ENCODE results near the gene SCGN.
"Not testable (repeated sequence)": the region's sequence is repeated elsewhere in the genome, so short reads cannot be mapped to it uniquely, and the experiment has no call there.

Gene SCGN

DNA sequence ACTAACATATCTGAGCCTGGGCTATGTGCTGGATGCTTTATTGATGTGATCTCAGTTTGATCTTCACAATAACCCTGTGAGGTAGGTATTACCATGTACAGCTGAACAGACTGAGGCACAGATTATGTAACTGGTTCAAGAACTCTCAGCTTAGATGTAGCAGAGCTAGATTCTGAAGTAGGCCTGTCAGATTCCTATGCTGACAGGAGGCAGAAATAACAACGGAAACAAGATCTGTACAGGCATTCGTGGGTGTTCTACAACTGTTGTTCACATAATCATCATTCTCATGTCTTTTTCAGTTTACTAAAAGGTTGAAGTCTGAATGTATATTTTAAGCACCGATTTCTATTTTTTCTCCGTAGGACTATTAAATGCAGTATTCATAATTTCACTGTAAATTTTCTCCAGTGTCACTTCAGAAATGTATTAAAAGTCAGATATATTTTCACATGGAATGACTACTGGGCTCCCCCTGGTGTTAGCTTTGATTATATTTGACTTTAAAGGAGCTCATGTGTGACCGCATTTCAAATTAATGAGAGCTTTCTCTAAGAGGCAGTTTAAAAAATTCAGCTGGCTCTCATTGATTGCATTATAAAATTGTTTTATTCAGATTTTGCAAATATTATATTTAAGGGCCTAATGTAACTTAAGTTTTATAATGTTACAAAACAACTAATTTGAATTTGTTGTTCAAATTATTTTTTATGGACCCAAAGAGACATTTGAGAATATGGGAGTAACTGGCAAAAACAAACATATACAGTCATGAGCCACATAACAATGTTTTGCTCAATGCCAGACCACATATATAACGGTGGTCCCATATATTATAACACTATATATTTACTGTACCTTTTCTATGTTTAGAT lies 66.1 kb downstream of the SCGN start:
- H3K4me3 Mint-ChIP-seq, result no peak overlapping the region
- DNase-seq, result no peak
- ATAC-seq, result no peak
- no peaks in the 10 kb centered on the region for H3K9me3 Mint-ChIP-seq
- no peak overlapping the region for H3K27ac Mint-ChIP-seq
- peaks cover 7% of the 10 kb centered on the region for H3K27me3 Mint-ChIP-seq
- no peaks in the 10 kb centered on the region for H3K4me1 Mint-ChIP-seq

DNA sequence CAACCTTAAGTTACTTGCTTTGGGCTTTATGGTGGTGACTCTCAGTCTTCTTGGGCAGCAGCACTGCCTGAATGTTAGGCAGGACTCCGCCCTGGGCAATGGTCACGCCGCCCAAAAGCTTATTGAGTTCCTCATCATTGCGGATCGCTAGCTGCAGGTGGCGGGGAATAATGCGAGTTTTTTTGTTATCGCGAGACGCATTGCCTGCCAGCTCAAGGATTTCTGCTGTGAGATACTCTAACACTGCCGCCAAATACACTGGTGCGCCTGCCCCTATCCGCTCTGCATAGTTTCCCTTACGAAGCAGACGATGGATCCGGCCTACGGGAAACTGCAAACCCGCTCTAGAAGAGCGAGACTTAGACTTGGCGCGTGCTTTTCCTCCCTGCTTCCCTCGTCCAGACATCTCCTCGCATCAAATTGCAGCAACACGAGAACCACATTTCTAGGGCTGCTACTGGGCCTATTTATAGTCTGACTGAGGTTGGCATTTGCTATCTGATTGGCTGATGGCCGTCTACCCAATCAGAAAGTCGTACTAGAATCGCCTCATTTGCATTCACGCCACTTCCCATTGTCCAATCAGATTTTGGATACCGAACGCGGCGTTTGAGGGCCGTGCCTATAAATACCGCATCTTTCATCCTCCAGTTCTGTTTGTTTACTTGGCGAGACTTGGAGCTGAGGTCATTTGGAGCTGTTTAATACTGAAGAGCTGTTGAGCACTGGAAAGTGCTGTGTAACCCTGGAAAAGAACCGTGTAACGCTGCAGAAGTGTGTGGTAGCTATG lies 74.3 kb downstream of the SCGN start:
- DNase-seq (no peak), ATAC-seq (no peak)
- Mint-ChIP-seq H3K27ac (no peak overlapping the region), H3K4me1 (no peaks in the 10 kb centered on the region), H3K27me3 (peaks cover 15% of the 10 kb centered on the region), H3K4me3 (no peak overlapping the region), H3K9me3 (no peaks in the 10 kb centered on the region)

DNA sequence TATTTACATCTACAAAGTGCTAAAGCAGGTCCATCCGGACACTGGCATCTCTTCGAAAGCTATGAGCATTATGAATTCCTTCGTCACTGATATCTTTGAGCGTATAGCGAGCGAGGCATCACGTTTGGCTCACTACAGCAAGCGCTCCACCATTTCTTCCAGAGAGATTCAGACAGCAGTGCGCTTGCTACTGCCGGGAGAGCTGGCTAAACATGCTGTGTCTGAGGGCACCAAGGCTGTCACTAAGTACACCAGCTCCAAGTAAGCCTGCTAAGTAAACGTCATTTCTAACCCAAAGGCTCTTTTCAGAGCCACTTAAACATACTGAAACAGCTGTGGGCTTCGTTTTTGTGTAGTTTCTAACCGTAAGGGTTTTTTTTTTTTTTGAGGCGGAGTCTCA lies 75.0 kb downstream of the SCGN start:
- H3K4me1 Mint-ChIP-seq, result no peaks in the 10 kb centered on the region
- peaks cover 21% of the 10 kb centered on the region for H3K27me3 Mint-ChIP-seq
- no peak for ATAC-seq
- no peak overlapping the region for H3K27ac Mint-ChIP-seq
- H3K9me3 Mint-ChIP-seq, result no peaks in the 10 kb centered on the region
- DNase-seq, result no peak
- H3K4me3 Mint-ChIP-seq, result no peak overlapping the region

- ATAC-seq (no peak), DNase-seq (no peak)
- Mint-ChIP-seq H3K27me3 (peaks cover 49% of the 10 kb centered on the region), H3K9me3 (no peaks in the 10 kb centered on the region), H3K4me1 (no peaks in the 10 kb centered on the region), H3K4me3 (no peak overlapping the region), H3K27ac (no peak overlapping the region)
Observed at GRCh38 chr6:25730907-25731306, 78.9 kb downstream of the SCGN start.

- Mint-ChIP-seq H3K4me1 (no peaks in the 10 kb centered on the region), H3K9me3 (no peaks in the 10 kb centered on the region), H3K27me3 (peaks cover 57% of the 10 kb centered on the region), H3K27ac (no peak overlapping the region), H3K4me3 (no peak overlapping the region)
- DNase-seq (no peak), ATAC-seq (no peak)
Observed at GRCh38 chr6:25731721-25732120, 79.7 kb downstream of the SCGN start.

GRCh38 chr6:25732468-25733198 lies 80.6 kb downstream of the SCGN start:
- no peaks in the 10 kb centered on the region for H3K4me1 Mint-ChIP-seq
- no peak overlapping the region for H3K4me3 Mint-ChIP-seq
- no peaks in the 10 kb centered on the region for H3K9me3 Mint-ChIP-seq
- ATAC-seq (no peak), DNase-seq (no peak)
- peaks cover 57% of the 10 kb centered on the region for H3K27me3 Mint-ChIP-seq
- no peak overlapping the region for H3K27ac Mint-ChIP-seq

GRCh38 chr6:25735261-25735660 lies 83.2 kb downstream of the SCGN start:
- no peak overlapping the region for H3K4me3 Mint-ChIP-seq
- no peaks in the 10 kb centered on the region for H3K4me1 Mint-ChIP-seq
- ATAC-seq (no peak), DNase-seq (no peak)
- no peaks in the 10 kb centered on the region for H3K9me3 Mint-ChIP-seq
- peaks cover 53% of the 10 kb centered on the region for H3K27me3 Mint-ChIP-seq
- no peak overlapping the region for H3K27ac Mint-ChIP-seq

DNA sequence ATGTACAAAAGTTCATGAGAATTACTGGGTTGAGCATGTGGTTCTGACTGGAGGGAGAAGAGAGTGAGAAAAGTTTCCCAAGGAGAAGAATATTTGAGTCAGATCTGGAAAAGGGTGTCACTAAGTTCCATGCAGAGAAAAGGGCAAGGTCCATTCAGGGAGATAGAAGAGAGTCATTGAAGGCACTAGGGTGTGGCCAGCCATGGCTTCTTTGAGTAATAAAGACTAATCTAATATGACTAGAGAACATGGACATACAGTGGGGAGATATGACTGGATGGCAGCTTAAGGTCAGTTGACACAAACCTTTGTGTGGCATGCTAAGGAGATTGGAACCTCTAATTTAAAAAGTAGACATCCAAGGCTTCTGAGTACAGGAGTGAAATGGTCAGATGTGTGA lies 91.9 kb downstream of the SCGN start:
- Mint-ChIP-seq H3K4me3 (no peak overlapping the region), H3K27ac (no peak overlapping the region), H3K27me3 (no peaks in the 10 kb centered on the region), H3K9me3 (no peaks in the 10 kb centered on the region), H3K4me1 (no peaks in the 10 kb centered on the region)
- ATAC-seq (no peak), DNase-seq (no peak)

DNA sequence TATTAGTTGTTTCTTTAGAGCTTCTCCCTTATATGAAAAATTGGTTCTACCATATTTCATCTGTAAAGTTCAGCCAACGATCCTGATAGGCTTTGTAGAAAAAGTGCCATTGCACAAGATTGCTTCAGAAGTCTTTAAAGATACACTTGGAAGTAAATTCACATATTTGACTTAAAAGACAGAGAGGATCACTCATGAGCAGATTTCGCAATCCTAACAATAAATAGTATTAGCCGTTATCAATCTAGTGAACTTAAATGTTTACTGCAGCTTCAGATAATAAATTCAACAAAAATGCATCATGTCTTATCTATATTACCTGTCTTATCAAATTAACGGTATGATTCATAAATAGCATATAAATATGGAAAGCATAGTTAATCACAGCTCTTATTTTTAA lies 93.8 kb downstream of the SCGN start:
- no peak for DNase-seq
- Mint-ChIP-seq H3K27me3 (no peaks in the 10 kb centered on the region), H3K9me3 (no peaks in the 10 kb centered on the region)

DNA sequence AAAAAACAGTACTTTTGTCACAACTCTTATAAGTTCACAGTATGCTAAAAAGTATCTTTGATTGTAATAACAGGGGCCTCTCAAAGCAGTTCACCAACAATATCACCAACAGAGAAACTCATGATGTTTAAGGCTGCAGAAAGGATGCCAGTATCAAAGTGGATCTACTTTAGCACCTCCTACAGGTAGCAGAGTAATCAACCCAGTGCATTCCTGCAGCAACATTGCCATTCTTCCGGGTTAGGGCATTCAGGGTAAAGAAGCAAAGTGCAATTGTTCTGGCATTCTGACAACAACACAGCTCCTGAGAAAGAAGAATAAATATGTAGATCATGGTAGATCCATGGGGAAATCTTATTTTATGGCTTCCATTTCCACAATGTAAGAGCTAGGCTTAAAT lies 95.0 kb downstream of the SCGN start:
- Mint-ChIP-seq H3K27ac (no peak overlapping the region), H3K4me1 (no peaks in the 10 kb centered on the region), H3K9me3 (no peaks in the 10 kb centered on the region), H3K27me3 (no peaks in the 10 kb centered on the region), H3K4me3 (no peak overlapping the region)
- DNase-seq (no peak), ATAC-seq (no peak)

More for the DNA sequence above, 93.8 kb downstream of the SCGN start:
- H3K27ac Mint-ChIP-seq, result no peak overlapping the region
- H3K4me1 Mint-ChIP-seq, result no peaks in the 10 kb centered on the region
- no peak for ATAC-seq
- H3K4me3 Mint-ChIP-seq, result no peak overlapping the region

- no peaks in the 10 kb centered on the region for H3K4me1 Mint-ChIP-seq
- no peak overlapping the region for H3K27ac Mint-ChIP-seq
- DNase-seq (no peak), ATAC-seq (no peak)
- no peaks in the 10 kb centered on the region for H3K27me3 Mint-ChIP-seq
- H3K9me3 Mint-ChIP-seq, result no peaks in the 10 kb centered on the region
- no peak overlapping the region for H3K4me3 Mint-ChIP-seq
Observed at GRCh38 chr6:25747477-25747876, 95.5 kb downstream of the SCGN start.

DNA sequence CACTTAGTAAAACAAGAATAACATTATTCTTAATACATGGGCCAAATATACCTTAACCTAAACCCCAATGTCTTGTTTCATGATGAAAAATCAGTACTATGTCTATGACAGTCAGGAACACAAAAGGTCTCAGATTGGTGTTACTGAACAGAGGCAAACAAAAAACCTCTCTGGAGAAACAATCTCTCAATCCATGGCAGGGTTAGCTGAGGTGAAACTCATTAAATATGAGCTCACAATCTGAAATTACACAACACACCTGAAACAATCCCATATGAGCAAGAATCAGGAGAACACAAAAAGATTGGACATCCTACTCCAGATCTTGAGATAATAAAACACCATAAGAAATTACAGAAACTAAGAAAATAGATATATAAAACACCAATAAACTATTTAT lies 96.0 kb downstream of the SCGN start:
- DNase-seq, result no peak

DNA sequence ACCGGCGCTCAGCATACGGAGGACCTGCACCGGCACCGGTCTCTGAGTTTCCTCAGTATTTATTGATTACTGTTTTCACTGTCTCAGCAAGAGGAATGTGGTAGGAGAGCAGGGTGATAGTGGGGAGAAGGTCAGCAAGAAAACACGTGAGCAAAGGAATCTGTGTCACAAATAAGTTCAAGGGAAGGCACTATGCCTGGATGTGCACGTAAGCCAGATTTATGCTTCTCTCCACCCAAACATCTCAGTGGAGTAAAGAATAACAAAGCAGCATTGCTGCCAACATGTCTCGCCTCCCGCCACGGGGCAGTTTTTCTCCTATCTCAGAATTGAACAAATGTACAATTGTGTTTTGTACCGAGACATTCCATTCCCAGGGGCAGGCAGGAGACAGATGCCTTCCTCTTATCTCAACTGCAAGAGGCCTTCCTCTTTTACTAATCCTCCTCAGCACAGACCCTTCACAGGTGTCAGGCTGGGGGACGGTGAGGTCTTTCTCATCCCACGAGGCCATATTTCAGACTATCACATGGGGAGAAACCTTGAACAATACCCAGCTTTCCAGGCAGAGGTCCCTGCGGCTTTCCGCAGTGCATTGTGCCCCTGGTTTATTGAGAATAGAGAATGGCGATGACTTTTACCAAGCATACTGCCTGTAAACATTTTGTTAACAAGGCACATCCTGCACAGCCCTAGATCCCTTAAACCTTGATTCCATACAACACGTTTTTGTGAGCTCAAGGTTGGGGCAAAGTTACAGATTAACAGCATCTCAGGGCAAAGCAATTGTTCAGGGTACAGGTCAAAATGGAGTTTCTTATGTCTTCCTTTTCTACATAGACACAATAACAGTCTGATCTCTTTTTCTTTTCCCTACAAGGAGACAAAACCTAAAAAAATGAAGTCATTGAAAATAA lies 96.8 kb downstream of the SCGN start:
- ATAC-seq, H3K9me3 Mint-ChIP-seq, DNase-seq, H3K4me1 Mint-ChIP-seq, H3K27ac Mint-ChIP-seq, H3K27me3 Mint-ChIP-seq, H3K4me3 Mint-ChIP-seq: not testable (repeated sequence)

More for the DNA sequence above, 96.0 kb downstream of the SCGN start:
- H3K4me1 Mint-ChIP-seq, result no peaks in the 10 kb centered on the region
- H3K4me3 Mint-ChIP-seq, result no peak overlapping the region
- H3K9me3 Mint-ChIP-seq, result no peaks in the 10 kb centered on the region
- H3K27me3 Mint-ChIP-seq, result peaks cover 1% of the 10 kb centered on the region
- H3K27ac Mint-ChIP-seq, result no peak overlapping the region
- ATAC-seq, result no peak

- ATAC-seq, result no peak
- peaks cover 8% of the 10 kb centered on the region for H3K27me3 Mint-ChIP-seq
- H3K9me3 Mint-ChIP-seq, result no peaks in the 10 kb centered on the region
- no peak overlapping the region for H3K27ac Mint-ChIP-seq
- no peaks in the 10 kb centered on the region for H3K4me1 Mint-ChIP-seq
- H3K4me3 Mint-ChIP-seq, result no peak overlapping the region
- DNase-seq, result no peak
Observed at GRCh38 chr6:25749837-25750236, 97.8 kb downstream of the SCGN start.

DNA sequence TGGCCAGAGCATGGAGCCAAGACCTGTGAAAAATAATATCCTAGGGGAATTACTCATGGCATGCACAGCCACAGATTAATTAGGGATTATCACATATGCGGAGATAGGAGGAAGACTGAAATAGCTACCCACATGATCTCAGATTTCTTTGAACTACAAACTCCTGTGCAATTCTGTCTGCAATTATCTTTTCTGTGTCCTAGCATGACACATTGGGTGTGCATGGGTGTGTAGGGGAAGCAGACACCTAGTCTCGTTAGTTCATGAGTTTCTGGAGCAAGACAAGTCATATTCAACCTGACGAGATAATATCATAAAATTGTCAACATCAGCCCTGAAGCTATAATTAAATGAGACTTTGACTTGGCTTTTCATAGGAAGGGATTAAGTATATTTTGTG lies 98.9 kb downstream of the SCGN start:
- Mint-ChIP-seq H3K9me3 (no peaks in the 10 kb centered on the region), H3K27me3 (peaks cover 9% of the 10 kb centered on the region), H3K4me1 (no peaks in the 10 kb centered on the region), H3K27ac (no peak overlapping the region), H3K4me3 (no peak overlapping the region)
- no peak for ATAC-seq
- DNase-seq, result no peak
